Lower leg skin (tissue), 3 donors: Measurements from ENCODE around the gene GMCL1.

ENCODE experiments used
- CTCF ChIP-seq, 3 donors: fragments of 450-650 bp; IDR thresholded peaks; one replicate each; pipeline ENCODE4 v1.5.1; 2016; ENCODE audit warnings: antibody characterized with exemption in 3 of 3, mild to moderate bottlenecking in 3 of 3, moderate library complexity in 2 of 3
- POLR2A ChIP-seq, 2 donors: fragments of 450-650 bp; IDR thresholded peaks; one replicate each; pipeline ENCODE4 v1.6.1; 2016 to 2017; ENCODE audit warnings: antibody characterized with exemption in 2 of 2, mild to moderate bottlenecking in 1 of 2, moderate library complexity in 1 of 2

GRCh38 chr2:69858261-69858660, 28.8 kb downstream of the GMCL1 start:
- no peak for TF ChIP-seq POLR2A (IDR thresholded peaks at IDR 0.05)
- TF ChIP-seq CTCF (IDR thresholded peaks at IDR 0.05) = no peak
